SK-N-MC (cell line): ENCODE measurements around the gene PTX4.

Experiments used
- DNase-seq: peaks from one replicate; pipeline ENCODE4 v3.0.0-alpha.2; 2011; ENCODE audit warnings: low read depth, low spot score
- H3K27ac ChIP-seq: fragments of 200-600 bp; sonication (generic); 2 replicates; pipeline ENCODE4 v1.5.1; 2016; ENCODE audit warnings: mixed run types
- H3K36me3 ChIP-seq: fragments of 200-600 bp; sonication (generic); 2 replicates; pipeline ENCODE4 v1.6.1; 2017; ENCODE audit warnings: antibody characterized with exemption, low read length, mixed read lengths; ENCODE audit not compliant: insufficient read depth
- H3K4me3 ChIP-seq: fragments of 200-600 bp; sonication (generic); 2 replicates; pipeline ENCODE4 v1.5.1; 2016
- H3K9ac ChIP-seq: fragments of 200-600 bp; sonication (generic); 2 replicates; pipeline ENCODE4 v1.8.0; 2017; ENCODE audit warnings: mixed run types, mixed read lengths; ENCODE audit not compliant: insufficient read length
- H3K9me3 ChIP-seq: fragments of 200-600 bp; sonication (generic); 2 replicates; pipeline ENCODE4 v1.6.1; 2017; ENCODE audit warnings: low read depth, mild to moderate bottlenecking, antibody characterized with exemption, low read length, moderate library complexity, mixed read lengths
- EZH2 ChIP-seq: fragments of 200-600 bp; sonication (generic); IDR thresholded peaks from one replicate; pipeline ENCODE4 v1.6.1; 2017; ENCODE audit warnings: antibody characterized with exemption
- FOXP2 ChIP-seq: optimal IDR thresholded peaks from 2 replicates; pipeline ENCODE3; 2011; ENCODE audit warnings: mild to moderate bottlenecking, moderate library complexity; ENCODE audit not compliant: insufficient read depth; ENCODE audit errors: extremely low read length, control extremely low read depth
- POLR2AphosphoS5 ChIP-seq: IDR thresholded peaks from 2 replicates; pipeline ENCODE4 v1.6.1; 2012; ENCODE audit warnings: mild to moderate bottlenecking, low read depth, low read length, borderline replicate concordance

PTX4 gene

GRCh38 chr16:1435921-1436697, 52.6 kb downstream of the PTX4 start:
- H3K27ac ChIP-seq: no peak overlapping the region
- no peak overlapping the region for H3K9ac ChIP-seq
- no peak for TF ChIP-seq FOXP2
- no peak for TF ChIP-seq POLR2AphosphoS5
- no peak for TF ChIP-seq EZH2
- H3K36me3 ChIP-seq: no peaks in the 10 kb centered on the region
- H3K9me3 ChIP-seq: no peaks in the 10 kb centered on the region
- DNase-seq: no peak
- no peak overlapping the region for H3K4me3 ChIP-seq
